Right kidney (tissue), 9 donors: Measurements from ENCODE around the gene SEMG2.

Source experiments
- DNase-seq: peaks from one replicate; pipeline ENCODE4 v3.0.0-alpha.2; 2016
- long read RNA-seq, 8 donors: transcript quantifications; one replicate each; lab custom pipeline, GENCODE V29; 2026

The SEMG2 gene, protein sequence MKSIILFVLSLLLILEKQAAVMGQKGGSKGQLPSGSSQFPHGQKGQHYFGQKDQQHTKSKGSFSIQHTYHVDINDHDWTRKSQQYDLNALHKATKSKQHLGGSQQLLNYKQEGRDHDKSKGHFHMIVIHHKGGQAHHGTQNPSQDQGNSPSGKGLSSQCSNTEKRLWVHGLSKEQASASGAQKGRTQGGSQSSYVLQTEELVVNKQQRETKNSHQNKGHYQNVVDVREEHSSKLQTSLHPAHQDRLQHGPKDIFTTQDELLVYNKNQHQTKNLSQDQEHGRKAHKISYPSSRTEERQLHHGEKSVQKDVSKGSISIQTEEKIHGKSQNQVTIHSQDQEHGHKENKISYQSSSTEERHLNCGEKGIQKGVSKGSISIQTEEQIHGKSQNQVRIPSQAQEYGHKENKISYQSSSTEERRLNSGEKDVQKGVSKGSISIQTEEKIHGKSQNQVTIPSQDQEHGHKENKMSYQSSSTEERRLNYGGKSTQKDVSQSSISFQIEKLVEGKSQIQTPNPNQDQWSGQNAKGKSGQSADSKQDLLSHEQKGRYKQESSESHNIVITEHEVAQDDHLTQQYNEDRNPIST
- long read RNA-seq, donor 1, result 0 reads
- long read RNA-seq, donor 2, result 0 reads
- long read RNA-seq, donor 3, result 0 reads
- long read RNA-seq, donor 4, result 0 reads
- long read RNA-seq, donor 5, result 0 reads
- long read RNA-seq, donor 6, result 0 reads
- long read RNA-seq, donor 7, result 0 reads
- long read RNA-seq, donor 8, result 0 reads

DNA sequence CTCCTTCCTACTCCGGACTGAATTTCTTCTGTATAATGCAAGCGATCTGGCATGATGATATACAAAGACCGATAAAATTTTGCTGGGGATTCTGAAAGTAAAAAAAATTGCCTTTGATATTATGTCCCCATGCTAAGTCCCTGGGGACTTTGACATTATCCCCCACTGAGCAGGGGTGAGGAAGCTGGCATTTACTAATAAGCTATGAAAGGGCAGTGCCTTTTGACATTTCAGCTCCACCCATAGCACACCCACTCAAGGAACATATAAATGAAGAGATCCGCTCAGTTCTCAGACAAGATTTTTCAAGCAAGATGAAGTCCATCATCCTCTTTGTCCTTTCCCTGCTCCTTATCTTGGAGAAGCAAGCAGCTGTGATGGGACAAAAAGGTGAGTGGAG lies at the start of gene SEMG2:
Gene SEMG2, plus strand, starts transcription at position 298 of the 400 bp plus-strand sequence. Its CDS starts 17 bp downstream, at position 315.
- DNase-seq, result no peak

DNA sequence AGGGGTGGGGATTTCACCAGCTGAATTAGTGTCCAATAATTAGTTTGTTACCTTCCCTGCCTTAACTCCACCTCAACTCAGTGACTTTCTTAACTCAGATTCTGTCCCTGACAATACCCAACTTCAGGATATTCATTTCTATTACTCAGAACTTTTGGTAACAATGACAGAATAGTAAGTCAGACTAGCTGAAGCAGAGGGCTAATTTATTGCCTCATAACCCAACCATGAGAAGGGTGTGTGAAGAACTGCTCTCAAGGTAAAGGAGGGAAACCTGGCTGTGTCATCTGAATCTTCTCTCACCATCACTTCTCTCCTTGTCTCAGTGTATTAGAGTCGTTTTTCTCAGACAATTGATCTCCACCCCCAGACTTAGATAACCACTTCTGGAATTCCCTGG lies 47.7 kb upstream of the SEMG2 start:
- DNase-seq, result no peak

DNA sequence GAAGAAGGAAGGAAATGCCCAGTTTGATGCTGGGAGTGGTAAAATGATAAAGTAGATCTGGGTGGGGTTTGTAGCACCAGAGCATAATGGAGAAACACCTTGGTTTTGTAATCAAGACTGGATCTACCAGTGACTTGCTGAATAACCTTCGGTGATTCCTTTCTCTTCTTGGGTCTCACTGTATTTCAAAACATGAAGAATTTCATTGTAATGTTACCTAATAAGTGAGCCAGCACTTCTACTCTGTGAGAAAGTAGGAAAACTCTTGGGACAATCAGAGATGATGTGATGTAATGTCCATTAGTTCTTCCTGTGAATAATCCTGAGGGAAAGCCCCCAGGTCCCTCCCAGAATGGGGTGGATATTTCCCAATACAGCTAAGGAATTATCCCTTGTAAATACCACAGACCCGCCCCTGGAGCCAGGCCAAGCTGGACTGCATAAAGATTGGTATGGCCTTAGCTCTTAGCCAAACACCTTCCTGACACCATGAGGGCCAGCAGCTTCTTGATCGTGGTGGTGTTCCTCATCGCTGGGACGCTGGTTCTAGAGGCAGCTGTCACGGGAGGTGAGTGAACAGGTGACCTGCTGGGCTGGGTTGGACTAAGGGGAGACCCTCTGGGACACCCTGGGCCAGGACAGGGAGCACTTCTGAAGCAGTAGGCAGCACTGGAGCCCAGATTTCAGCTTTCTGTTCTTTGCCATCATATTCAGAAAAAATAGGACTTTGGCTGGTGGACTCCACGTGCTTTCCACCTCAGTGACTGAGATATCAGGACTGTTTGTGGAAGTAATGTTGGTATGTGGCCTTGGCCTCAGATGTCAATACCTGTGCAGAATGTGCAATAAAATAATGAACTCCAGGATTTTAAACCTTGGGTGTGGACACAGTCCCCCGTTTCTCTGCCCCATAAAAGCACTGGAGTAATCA lies 46.5 kb upstream of the SEMG2 start, which contains the start of gene PI3:
Gene PI3, plus strand, starts transcription at position 469 of the 931 bp plus-strand sequence. Its CDS starts 21 bp downstream, at position 490.
- DNase-seq, result no peak

DNA sequence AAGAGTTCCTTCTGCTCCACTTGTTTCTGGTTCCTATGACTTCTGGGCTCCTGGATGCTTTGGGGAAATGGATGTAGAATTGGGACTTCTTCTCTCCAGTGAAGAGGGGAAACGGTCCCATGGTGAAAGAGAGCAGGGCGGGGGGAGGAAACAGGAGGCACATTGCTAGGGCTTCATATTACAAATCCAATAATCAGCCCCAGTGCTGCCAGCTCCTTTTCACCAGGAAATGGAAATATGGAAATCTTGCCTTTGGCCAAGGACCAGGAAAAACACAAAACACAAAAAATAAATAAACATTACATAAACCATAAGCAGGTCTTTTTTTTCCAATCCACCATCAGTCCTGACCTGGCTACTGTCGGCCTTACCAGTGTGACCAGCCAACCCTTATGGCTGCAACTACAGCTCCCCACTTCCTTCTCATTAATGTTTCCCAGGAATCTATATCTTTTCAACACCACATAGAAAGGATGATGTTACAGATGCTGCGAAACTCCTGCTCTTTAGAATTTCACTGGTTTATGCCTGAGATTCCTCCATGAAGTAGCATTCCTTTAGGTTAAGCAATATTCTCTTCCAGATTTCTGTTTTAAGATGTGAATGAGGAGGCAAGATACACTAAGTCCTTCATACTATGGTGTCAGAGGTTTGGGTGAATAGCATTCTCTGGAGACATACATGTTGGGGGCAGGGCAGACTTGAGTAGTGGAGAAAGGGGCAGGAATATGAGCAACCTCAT lies 44.5 kb upstream of the SEMG2 start:
- no peak for DNase-seq

DNA sequence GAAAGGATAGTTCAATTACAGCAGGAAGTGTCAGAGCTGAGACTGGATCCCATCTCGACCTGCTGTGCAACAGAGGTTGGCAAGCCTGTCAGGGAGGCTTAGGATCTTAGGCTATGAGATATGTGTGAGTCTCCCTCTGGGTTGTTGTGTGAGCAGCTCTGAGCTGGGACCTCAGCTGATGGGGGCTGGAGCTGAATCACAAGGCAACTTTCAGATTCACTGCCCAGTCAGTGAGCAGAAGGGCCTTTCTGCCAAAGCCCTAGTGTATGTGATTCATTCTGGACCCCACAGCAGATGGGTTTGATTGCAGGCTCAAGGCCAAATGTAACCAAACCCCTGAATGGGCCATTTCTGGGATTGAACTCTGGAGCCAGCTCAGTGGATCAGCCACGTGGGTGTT lies 42.0 kb upstream of the SEMG2 start:
- no peak for DNase-seq

DNA sequence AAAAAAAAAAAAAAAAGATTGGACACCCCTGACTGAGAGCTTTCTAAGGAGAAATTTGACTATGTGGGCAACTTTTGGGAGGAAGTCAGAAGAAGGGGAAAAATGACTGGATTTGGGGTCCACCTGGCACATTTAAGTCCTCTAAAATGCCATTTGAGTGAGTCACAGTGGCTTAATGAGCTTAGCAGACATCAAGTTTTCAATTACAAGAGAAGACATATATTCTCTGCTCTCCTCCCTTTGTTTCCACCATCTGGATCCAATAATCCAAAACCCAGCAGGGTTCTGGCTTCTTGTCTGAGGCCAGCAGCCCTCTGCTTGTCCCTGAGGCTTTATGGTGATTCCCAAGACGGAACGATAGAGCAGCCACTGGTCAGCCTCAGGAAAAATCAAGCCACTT lies 39.5 kb upstream of the SEMG2 start:
- DNase-seq, result no peak

DNA sequence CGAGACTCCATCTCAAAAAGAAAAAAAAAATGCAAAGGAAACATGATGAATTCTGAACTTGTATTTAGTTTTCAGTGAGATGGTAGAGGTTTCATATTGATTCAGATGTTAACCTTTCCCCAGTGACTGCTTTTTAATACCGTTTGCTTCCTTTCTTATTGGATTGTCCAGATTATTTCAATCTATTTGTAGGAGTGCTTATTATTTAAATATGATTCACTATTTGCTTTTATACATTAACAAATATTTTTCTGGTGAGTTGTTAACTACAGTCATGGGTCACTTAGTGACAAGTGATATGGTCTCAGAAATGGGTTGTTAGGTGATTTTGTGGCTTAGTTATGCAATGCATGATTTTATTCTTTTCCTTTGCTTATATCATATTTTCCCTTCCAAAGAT lies 38.1 kb upstream of the SEMG2 start:
- DNase-seq, result no peak

DNA sequence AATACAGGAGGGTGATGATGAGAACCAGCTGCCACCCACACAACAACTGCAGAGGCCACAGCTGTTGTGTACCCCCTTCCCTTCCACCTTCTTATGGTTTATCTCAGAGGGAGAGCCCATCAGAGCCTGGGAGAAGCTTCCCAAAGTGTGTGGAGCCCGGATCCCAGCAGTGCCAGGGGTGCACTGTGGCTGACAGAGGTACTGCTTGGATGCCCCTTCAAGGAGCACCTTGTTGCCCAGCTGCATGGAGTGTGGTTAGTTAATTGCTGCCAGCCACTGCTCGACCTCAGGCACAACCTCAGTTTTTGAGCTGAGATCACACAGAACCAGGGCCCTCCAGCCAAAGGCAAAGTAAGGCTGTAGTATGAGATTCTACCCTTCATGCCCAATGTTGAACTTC lies 33.5 kb upstream of the SEMG2 start:
- no peak for DNase-seq

DNA sequence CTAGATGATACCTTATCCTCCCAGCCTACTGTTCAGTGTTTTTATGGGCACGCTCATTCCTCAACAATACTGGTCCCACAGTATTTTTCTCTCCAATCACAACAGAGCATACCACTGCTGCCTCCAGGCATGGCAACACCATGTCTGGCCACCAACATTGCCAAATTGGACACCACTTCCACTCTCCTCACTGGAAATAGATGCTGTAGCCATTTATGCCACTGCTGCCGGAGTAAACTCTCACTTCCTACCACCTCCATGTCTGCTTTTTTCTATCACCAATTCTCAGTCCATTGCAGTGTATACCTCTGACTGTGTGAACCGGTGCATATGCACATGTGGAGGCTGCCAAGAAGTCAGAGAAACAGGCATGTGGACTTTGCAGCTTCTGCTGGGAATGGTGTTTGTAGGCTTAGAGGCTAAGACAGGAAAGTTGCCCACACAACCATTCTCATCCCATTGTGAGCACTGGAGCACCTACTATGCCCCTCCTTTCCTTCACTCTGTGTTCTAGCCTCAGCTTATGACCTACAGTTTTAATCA lies 32.0 kb upstream of the SEMG2 start:
- no peak for DNase-seq

DNA sequence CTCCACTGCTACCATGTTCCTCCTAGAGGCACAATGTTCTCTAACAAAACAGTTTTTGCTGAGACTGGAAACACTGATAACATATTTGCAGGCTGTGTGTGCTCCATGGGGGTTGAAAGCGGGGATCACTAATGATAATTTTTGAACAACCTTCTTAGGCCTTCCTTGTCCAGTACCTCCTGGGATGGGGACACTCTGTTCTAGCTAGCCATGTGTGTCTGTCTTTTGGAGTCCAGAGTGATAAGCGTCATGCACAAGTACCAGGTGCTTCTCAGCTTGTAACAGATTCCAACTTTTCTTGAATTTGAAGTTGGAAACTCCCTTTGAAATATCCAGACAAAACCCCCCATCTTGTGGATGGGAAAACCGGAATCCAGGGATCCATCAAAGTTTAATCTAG lies 31.3 kb upstream of the SEMG2 start:
- DNase-seq, result no peak

DNA sequence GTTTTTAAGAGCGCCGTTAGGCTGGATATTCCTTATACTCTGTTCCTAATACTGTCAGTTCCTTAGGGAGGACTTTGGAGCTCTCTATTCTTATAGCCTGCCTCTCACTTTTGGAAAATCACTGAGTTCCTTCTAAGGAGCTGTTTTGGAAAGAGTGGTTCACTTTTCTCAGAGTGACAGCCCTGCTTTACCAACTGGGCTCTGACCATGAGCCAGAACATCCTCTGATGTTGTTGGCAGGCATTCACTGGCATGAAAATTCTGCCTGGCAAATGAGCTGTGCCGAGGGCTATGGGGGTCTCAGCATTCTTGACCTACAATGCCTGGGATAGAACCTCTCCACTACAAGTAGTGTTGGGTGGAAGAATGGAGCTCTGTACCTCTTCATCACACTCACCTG lies 29.2 kb upstream of the SEMG2 start:
- DNase-seq, result no peak

DNA sequence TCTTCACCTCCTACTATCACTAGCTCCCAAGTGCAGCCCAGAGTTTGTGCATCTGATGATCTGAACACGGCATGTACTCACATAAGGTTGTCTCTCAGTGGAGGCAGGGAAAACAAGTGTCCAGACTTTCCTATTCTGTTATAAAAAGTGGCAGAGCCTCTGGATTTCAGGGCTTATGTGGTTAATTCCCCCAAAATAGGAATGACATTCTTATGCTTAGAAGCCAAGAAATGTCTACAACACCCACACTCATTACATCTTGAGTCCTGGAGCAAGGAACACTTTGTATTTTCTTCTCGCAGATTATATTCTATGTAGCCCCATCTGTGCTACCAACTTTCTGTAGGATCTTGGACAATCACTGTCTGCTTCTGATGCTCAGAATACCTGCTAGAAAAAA lies 27.8 kb upstream of the SEMG2 start:
- no peak for DNase-seq

DNA sequence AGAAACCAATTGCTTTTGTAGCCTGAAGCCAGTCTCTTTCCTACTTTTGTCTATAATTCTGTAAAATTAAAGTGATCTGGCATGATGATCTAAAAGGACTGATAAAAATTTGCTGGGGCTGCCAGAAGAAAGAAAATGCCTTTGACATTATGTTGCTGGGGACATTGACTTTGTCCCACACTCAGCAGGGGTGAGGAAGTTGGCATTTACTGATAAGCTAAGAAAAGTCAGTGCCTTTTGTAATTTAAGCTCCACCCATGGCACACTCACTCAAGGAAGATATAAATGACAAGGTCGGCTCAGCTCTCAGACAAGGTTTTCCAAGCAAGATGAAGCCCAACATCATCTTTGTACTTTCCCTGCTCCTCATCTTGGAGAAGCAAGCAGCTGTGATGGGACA lies 14.4 kb upstream of the SEMG2 start, which contains the start of gene SEMG1:
Gene SEMG1, plus strand, starts transcription at position 309 of the 400 bp plus-strand sequence. Its CDS starts 21 bp downstream, at position 330.
- no peak for DNase-seq

DNA sequence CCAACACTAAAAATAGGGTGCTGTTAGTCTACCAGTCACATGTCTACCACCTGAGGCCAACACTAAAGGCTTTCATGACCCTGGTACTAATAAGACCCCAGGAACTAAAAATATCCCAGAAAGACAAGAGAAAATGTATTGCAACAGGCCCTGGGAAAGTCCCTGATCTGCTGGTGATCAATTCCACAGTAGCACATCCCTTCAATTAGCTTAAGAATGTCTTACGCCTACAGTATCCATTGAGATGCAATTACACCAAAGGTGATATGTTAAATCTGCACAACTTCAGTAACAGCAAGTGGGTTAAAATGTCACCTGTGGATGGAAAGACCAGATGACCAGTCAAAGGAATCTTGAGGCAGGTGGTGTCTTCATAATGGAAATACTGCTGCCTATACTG lies 11.2 kb upstream of the SEMG2 start:
- no peak for DNase-seq

DNA sequence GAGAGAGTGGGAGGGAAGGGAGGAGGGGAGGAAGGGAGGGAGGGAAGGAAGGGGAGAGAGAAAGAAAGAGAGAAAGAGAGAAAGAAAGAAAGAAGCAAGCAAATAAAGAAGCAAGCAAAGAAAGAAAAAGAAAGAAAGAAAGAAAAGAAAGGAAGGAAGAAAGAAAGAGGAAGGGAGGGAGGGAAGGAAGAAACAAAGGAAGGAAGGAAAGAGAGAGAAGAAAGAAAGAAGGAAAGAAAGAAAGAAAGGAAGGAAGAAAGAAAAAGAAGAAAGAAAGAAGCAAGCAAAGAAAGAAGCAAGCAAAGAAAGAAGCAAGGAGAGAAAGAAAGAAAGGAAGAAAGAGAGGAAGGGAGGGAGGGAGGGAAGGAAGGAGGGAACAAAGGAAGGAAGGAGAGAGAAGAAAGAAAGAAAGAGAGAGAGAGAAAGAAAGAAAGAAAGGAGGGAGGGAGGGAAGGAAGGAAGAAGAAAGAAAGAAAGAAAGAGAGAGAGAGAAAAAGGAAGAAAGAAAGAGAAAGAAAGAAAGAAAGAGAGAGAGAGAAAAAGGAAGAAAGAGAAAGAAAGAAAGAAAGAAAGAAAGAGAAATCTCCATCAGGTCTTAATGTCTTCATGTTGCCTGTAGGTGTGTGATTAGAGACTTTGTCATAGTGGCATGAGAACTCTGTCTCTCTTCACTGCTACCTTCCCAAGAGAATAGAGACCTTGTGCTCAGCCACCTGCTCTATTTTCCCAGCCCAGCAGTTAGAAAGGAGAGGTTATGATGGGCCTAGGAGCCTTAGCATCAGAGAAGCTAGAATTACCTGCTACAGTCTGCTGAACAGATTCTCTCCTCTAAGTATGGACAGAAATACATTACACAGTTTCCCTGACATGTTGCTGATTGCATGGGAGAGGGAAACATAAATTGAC lies 9.4 kb upstream of the SEMG2 start:
- no peak for DNase-seq

DNA sequence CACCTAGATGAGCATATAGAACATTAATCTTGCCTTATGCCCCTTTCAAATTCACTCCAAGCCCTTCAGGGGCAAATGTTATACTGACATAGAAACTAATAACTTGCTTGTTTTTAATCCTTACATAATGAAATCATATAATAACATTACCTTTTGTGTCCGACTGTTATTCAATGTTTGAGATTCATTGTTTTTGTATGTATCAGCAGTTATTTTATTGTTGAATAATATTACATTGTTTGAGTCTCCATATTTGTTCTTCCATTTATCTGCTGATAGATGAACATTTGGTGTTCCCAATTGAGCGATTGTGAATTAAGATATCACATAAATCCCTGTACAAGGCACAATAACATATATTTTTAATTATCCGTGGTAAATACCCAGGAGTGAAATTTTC lies 8.3 kb upstream of the SEMG2 start:
- no peak for DNase-seq

DNA sequence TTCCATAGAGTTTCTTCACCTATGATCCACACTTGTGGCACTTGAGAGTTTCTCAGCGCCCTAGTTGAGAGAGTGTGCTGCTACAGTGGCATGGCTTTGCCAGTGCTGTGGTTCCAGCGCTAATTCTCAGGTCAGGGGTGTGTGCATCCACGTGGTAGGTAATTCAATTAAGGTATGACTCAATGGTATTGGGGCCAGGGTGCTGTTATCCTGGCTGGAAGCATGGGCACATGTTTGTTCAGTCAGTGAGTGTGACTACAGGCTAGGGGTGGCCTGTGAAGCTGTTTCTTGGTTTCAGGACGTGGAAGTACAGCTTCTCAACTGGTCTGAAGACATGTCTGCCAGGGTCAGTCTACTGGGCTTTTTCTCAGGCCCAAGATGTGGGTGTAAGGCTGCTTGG lies 3.0 kb upstream of the SEMG2 start:
- no peak for DNase-seq

DNA sequence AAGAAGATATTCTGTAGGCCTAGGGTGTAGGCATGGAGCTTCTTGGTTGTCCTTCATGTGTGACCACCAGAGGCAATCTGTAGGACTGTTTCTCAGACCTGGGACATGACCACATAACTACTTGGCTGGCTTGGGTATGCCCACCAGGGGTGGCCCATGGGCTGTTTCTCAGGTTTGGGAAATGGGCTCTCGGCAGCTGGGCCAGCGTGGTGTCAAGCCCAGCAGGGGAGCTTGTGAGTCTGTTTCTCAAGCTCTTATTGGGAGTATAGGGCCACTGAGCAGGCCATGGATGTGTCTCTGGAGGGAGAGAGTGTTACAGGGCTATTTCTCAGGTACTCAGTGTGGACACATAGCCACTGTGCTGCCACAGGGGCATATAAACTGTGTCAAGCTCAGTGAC lies 2.5 kb upstream of the SEMG2 start:
- no peak for DNase-seq

DNA sequence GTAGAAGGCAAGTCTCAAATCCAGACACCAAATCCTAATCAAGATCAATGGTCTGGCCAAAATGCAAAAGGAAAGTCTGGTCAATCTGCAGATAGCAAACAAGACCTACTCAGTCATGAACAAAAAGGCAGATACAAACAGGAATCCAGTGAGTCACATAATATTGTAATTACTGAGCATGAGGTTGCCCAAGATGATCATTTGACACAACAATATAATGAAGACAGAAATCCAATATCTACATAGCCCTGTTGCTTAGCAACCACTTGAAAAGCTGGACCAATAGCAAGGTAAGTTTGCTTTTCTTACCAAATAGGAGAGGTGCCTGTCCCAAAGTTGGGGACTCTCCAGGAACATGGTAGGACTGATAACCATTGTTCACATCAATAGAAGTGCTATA lies 2.0 kb downstream of the SEMG2 start:
- no peak for DNase-seq

DNA sequence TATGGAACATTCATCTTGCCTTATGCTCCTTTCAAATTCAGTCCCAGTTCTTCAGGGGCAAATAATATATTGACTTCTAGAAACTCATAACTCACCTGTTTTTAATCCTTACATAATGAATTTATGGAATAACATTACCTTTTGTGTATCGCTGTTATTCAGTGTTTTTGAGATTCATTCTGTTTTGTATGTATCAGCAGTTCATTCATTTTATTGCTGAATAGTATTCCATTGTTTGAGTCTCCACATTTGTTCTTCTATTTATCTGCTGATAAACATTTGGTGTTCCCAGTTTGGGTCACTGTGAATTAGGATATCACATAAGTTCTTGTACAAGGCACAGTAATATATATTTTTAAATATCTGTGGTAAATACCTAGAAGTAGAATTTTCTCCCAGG lies 5.1 kb downstream of the SEMG2 start:
- DNase-seq, result no peak
